HepG2 (cell line): ENCODE data around the gene RASIP1. TPM values are rescaled to one million over a fixed set of nuclear protein-coding genes. Genes with fewer than 3 reads are reported as not detected.

Experiments
- BHLHE40 ChIP-seq: IDR thresholded peaks from 2 replicates; pipeline ENCODE4 v1.6.1; 2011; ENCODE audit warnings: low read length, improper control_type of control experiment
- HNRNPH1 ChIP-seq: fragments of 200-400 bp; formaldehyde crosslinking; optimal IDR thresholded peaks from 2 replicates; pipeline ENCODE3; 2017; ENCODE audit warnings: mild to moderate bottlenecking, low read depth, low read length
- HOXA5 ChIP-seq: sonication (generic); formaldehyde crosslinking; IDR thresholded peaks from 2 replicates; pipeline ENCODE4 v1.4.0; 2020; ENCODE audit warnings: missing genetic modification reagents
- MIER2 ChIP-seq: IDR thresholded peaks from 2 replicates; pipeline ENCODE4 v1.6.1; 2016; ENCODE audit warnings: missing biosample characterization, missing genetic modification reagents
- MTA1 ChIP-seq: sonication (generic); formaldehyde crosslinking; IDR thresholded peaks from 2 replicates; pipeline ENCODE4 v1.4.0; 2020; ENCODE audit warnings: missing genetic modification reagents, mild to moderate bottlenecking, borderline replicate concordance
- NCOA5 ChIP-seq: sonication (generic); formaldehyde crosslinking; IDR thresholded peaks from 2 replicates; pipeline ENCODE4 v1.4.0; 2020; ENCODE audit warnings: missing genetic modification reagents
- NFKBIZ ChIP-seq: IDR thresholded peaks from 2 replicates; pipeline ENCODE4 v1.6.1; 2018; ENCODE audit warnings: missing genetic modification reagents, missing compliant biosample characterization
- RAD21 ChIP-seq: fragments of 450-650 bp; formaldehyde crosslinking; IDR thresholded peaks from 2 replicates; pipeline ENCODE4 v1.5.0; 2020; ENCODE audit warnings: mild to moderate bottlenecking
- RAD51 ChIP-seq: fragments of 450-650 bp; IDR thresholded peaks from 2 replicates; pipeline ENCODE4 v1.6.1; 2016; ENCODE audit warnings: borderline replicate concordance
- RBM39 ChIP-seq: fragments of 200-400 bp; formaldehyde crosslinking; IDR thresholded peaks from one replicate; pipeline ENCODE4 v1.6.1; 2018; ENCODE audit warnings: antibody characterized with exemption, mild to moderate bottlenecking, low read depth, low read length; ENCODE audit not compliant: poor library complexity, severe bottlenecking
- THAP11 ChIP-seq: IDR thresholded peaks from 2 replicates; pipeline ENCODE4 v1.6.1; 2016; ENCODE audit warnings: missing biosample characterization, missing genetic modification reagents
- ZBTB38 ChIP-seq: sonication (generic); formaldehyde crosslinking; IDR thresholded peaks from 2 replicates; pipeline ENCODE4 v1.5.1; 2020; ENCODE audit warnings: mild to moderate bottlenecking, missing genetic modification reagents
- ZNF274 ChIP-seq: sonication (generic); formaldehyde crosslinking; IDR thresholded peaks from 2 replicates; pipeline ENCODE4 v1.5.1; 2020; ENCODE audit warnings: mild to moderate bottlenecking, missing genetic modification reagents
- ZNF816 ChIP-seq: sonication (generic); formaldehyde crosslinking; IDR thresholded peaks from 2 replicates; pipeline ENCODE4 v1.8.0; 2022; ENCODE audit warnings: missing genetic modification reagents, mild to moderate bottlenecking, borderline replicate concordance
- ZNF83 ChIP-seq: sonication (generic); formaldehyde crosslinking; IDR thresholded peaks from 2 replicates; pipeline ENCODE4 v1.4.0; 2020; ENCODE audit warnings: missing genetic modification reagents, mild to moderate bottlenecking, borderline replicate concordance
- polyA plus RNA-seq, 8 experiments: library from polyadenylated mRNA; depleted of rRNA in 3 of 8; stranded (reverse) in 7 of 8; unstranded in 1 of 8; fragments of >200 nt; fragmentation: Illumina TruSeq in 4 of 8; extraction: Trizol in 4 of 8; gene quantifications; 2 replicates each; pipeline versions ENCODE4 v1.2.1 to v1.2.3, GENCODE V29; 2011 to 2016; ENCODE audit warnings: low read depth in 4 of 8, missing spikeins in 1 of 8, mixed read lengths in 1 of 8; ENCODE audit not compliant: insufficient read depth in 1 of 8
- total RNA-seq, 5 experiments: library from RNA; depleted of rRNA; stranded (reverse); fragments of >200 nt; fragmentation: Illumina TruSeq; extraction: Trizol; gene quantifications; 2 replicates each; pipeline ENCODE4 v1.2.3, GENCODE V29; 2016; ENCODE audit warnings: low read depth in 1 of 5
- TF ChIP-seq, protein P1 (sequence below): sonication (generic); formaldehyde crosslinking; IDR thresholded peaks from 2 replicates; pipeline ENCODE4 v1.4.0; 2020; ENCODE audit warnings: mild to moderate bottlenecking, low read depth, missing genetic modification reagents
- TF ChIP-seq, protein P2 (sequence below): sonication (generic); formaldehyde crosslinking; IDR thresholded peaks from 2 replicates; pipeline ENCODE4 v1.5.0; 2020; ENCODE audit warnings: mild to moderate bottlenecking, missing genetic modification reagents, moderate library complexity
- TF ChIP-seq, protein P3 (sequence below): sonication (generic); formaldehyde crosslinking; IDR thresholded peaks from 2 replicates; pipeline ENCODE4 v1.4.0; 2020; ENCODE audit warnings: mild to moderate bottlenecking, missing genetic modification reagents, borderline replicate concordance
- TF ChIP-seq, protein P4 (sequence below): sonication (generic); formaldehyde crosslinking; conservative IDR thresholded peaks from 2 replicates; pipeline ENCODE4 v1.4.0; 2020; ENCODE audit warnings: missing genetic modification reagents

The RASIP1 gene
- total and polyA plus RNA-seq, 2 of the 13 experiments (the other 11 are each of a cell fraction or from before 2014, with no cell fraction given): 0.44 to 0.58 TPM

DNA sequence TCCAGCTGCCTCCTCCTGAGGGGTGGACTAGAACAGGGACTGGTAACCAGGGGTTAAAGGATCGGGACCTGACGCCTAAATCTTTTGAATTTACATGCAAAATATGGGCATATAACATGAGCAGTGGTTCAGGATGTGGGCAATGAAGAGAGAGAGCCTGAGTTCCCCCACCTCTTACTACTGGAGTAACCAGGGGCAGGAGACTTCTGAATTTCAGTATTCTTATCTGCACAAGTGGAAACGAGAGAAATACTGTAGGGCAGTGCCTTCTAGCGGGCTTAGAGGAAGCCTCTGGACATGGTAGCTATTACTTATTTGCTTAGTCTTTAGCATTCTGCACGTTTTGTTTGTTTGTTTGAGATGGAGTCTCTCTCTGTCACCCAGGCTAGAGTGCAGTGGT, 44.1 kb upstream of the RASIP1 start (continued):
- TF ChIP-seq, protein P1, sequence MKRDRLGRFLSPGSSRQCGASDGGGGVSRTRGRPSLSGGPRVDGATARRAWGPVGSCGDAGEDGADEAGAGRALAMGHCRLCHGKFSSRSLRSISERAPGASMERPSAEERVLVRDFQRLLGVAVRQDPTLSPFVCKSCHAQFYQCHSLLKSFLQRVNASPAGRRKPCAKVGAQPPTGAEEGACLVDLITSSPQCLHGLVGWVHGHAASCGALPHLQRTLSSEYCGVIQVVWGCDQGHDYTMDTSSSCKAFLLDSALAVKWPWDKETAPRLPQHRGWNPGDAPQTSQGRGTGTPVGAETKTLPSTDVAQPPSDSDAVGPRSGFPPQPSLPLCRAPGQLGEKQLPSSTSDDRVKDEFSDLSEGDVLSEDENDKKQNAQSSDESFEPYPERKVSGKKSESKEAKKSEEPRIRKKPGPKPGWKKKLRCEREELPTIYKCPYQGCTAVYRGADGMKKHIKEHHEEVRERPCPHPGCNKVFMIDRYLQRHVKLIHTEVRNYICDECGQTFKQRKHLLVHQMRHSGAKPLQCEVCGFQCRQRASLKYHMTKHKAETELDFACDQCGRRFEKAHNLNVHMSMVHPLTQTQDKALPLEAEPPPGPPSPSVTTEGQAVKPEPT: peak; percentile 73; the same call in 1 of the 2 replicates
- TF ChIP-seq, protein P2, sequence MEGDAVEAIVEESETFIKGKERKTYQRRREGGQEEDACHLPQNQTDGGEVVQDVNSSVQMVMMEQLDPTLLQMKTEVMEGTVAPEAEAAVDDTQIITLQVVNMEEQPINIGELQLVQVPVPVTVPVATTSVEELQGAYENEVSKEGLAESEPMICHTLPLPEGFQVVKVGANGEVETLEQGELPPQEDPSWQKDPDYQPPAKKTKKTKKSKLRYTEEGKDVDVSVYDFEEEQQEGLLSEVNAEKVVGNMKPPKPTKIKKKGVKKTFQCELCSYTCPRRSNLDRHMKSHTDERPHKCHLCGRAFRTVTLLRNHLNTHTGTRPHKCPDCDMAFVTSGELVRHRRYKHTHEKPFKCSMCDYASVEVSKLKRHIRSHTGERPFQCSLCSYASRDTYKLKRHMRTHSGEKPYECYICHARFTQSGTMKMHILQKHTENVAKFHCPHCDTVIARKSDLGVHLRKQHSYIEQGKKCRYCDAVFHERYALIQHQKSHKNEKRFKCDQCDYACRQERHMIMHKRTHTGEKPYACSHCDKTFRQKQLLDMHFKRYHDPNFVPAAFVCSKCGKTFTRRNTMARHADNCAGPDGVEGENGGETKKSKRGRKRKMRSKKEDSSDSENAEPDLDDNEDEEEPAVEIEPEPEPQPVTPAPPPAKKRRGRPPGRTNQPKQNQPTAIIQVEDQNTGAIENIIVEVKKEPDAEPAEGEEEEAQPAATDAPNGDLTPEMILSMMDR (CRISPR knock-in tag): peak; percentile 79
- TF ChIP-seq HNRNPH1 (no peak), RAD21 (peak; percentile 60; the same call in 1 of the 2 replicates), MTA1 (no peak), NCOA5 (no peak), HOXA5 (CRISPR knock-in tag) (no peak), BHLHE40 (peak; percentile 85), ZNF816 (CRISPR knock-in tag) (no peak), THAP11 (peak; percentile 78; the same call in 1 of the 2 replicates), ZNF274 (CRISPR knock-in tag) (no peak), NFKBIZ (CRISPR knock-in tag) (no peak), MIER2 (no peak), ZBTB38 (no peak), ZNF83 (CRISPR knock-in tag) (no peak), RAD51 (no peak), RBM39 (no peak)
- TF ChIP-seq, protein P3, sequence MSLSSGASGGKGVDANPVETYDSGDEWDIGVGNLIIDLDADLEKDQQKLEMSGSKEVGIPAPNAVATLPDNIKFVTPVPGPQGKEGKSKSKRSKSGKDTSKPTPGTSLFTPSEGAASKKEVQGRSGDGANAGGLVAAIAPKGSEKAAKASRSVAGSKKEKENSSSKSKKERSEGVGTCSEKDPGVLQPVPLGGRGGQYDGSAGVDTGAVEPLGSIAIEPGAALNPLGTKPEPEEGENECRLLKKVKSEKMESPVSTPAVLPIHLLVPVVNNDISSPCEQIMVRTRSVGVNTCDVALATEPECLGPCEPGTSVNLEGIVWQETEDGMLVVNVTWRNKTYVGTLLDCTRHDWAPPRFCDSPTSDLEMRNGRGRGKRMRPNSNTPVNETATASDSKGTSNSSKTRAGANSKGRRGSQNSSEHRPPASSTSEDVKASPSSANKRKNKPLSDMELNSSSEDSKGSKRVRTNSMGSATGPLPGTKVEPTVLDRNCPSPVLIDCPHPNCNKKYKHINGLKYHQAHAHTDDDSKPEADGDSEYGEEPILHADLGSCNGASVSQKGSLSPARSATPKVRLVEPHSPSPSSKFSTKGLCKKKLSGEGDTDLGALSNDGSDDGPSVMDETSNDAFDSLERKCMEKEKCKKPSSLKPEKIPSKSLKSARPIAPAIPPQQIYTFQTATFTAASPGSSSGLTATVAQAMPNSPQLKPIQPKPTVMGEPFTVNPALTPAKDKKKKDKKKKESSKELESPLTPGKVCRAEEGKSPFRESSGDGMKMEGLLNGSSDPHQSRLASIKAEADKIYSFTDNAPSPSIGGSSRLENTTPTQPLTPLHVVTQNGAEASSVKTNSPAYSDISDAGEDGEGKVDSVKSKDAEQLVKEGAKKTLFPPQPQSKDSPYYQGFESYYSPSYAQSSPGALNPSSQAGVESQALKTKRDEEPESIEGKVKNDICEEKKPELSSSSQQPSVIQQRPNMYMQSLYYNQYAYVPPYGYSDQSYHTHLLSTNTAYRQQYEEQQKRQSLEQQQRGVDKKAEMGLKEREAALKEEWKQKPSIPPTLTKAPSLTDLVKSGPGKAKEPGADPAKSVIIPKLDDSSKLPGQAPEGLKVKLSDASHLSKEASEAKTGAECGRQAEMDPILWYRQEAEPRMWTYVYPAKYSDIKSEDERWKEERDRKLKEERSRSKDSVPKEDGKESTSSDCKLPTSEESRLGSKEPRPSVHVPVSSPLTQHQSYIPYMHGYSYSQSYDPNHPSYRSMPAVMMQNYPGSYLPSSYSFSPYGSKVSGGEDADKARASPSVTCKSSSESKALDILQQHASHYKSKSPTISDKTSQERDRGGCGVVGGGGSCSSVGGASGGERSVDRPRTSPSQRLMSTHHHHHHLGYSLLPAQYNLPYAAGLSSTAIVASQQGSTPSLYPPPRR (CRISPR knock-in tag): no peak
- TF ChIP-seq, protein P4, sequence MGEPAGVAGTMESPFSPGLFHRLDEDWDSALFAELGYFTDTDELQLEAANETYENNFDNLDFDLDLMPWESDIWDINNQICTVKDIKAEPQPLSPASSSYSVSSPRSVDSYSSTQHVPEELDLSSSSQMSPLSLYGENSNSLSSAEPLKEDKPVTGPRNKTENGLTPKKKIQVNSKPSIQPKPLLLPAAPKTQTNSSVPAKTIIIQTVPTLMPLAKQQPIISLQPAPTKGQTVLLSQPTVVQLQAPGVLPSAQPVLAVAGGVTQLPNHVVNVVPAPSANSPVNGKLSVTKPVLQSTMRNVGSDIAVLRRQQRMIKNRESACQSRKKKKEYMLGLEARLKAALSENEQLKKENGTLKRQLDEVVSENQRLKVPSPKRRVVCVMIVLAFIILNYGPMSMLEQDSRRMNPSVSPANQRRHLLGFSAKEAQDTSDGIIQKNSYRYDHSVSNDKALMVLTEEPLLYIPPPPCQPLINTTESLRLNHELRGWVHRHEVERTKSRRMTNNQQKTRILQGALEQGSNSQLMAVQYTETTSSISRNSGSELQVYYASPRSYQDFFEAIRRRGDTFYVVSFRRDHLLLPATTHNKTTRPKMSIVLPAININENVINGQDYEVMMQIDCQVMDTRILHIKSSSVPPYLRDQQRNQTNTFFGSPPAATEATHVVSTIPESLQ (CRISPR knock-in tag): no peak
